GM23338 (cell line): ENCODE measurements around the gene CRACDL. TPM values are rescaled to one million over a fixed set of nuclear protein-coding genes. Genes with fewer than 3 reads are reported as not detected.

Experiments
- ATAC-seq: fragments of 200-7000 bp; cut with Tn5 transposase; 3 replicates; pipeline ENCODE4 v1.9.1; 2020
- DNase-seq: peaks from one replicate; pipeline ENCODE4 v3.0.0-alpha.2; 2015; ENCODE audit warnings: low spot score
- H2AFZ ChIP-seq: fragments of 200-600 bp; sonication (generic); 2 replicates; pipeline ENCODE4 v1.8.0; 2016; ENCODE audit warnings: antibody characterized with exemption, mild to moderate bottlenecking, moderate library complexity
- H3F3A ChIP-seq: fragments of 200-600 bp; sonication (generic); replicated peaks from 2 replicates; pipeline ENCODE4 v1.8.0; 2017; ENCODE audit warnings: antibody characterized with exemption, mixed run types, low read depth
- H3K27ac ChIP-seq: fragments of 200-600 bp; sonication (generic); 2 replicates; pipeline ENCODE4 v1.6.1; 2016; ENCODE audit warnings: low read depth
- H3K27me3 ChIP-seq: fragments of 200-600 bp; sonication (generic); 2 replicates; pipeline ENCODE4 v1.8.0; 2016; ENCODE audit warnings: mild to moderate bottlenecking, mixed run types, moderate library complexity; ENCODE audit not compliant: insufficient read depth
- H3K36me3 ChIP-seq: fragments of 200-600 bp; sonication (generic); 2 replicates; pipeline ENCODE4 v1.8.0; 2016; ENCODE audit warnings: mild to moderate bottlenecking; ENCODE audit not compliant: insufficient read depth
- H3K4me1 ChIP-seq: fragments of 200-600 bp; sonication (generic); 2 replicates; pipeline ENCODE4 v1.8.0; 2016; ENCODE audit warnings: mild to moderate bottlenecking, moderate library complexity; ENCODE audit not compliant: insufficient read depth
- H3K4me2 ChIP-seq: fragments of 200-600 bp; sonication (generic); 2 replicates; pipeline ENCODE4 v1.7.1; 2017; ENCODE audit warnings: mixed run types
- H3K4me3 ChIP-seq: fragments of 200-600 bp; sonication (generic); 2 replicates; pipeline ENCODE4 v1.6.1; 2016; ENCODE audit warnings: mixed run types
- H3K79me2 ChIP-seq: fragments of 200-600 bp; sonication (generic); replicated peaks from 2 replicates; pipeline ENCODE4 v1.8.0; 2017; ENCODE audit warnings: mild to moderate bottlenecking; ENCODE audit not compliant: insufficient read depth
- H3K9me2 ChIP-seq: fragments of 200-600 bp; sonication (generic); 2 replicates; pipeline ENCODE4 v1.8.0; 2017; ENCODE audit not compliant: insufficient read depth
- H4K20me1 ChIP-seq: fragments of 200-600 bp; sonication (generic); replicated peaks from 2 replicates; pipeline ENCODE4 v1.8.0; 2017; ENCODE audit warnings: mild to moderate bottlenecking; ENCODE audit not compliant: insufficient read depth
- H3K27ac Mint-ChIP-seq: 2 replicates; pipeline ENCODE4 v1.8.0; 2020; ENCODE audit warnings: inconsistent platforms, mild to moderate bottlenecking, moderate library complexity, mixed read lengths
- H3K27me3 Mint-ChIP-seq: 3 replicates; pipeline ENCODE4 v1.8.0; 2022; ENCODE audit warnings: low read depth, mild to moderate bottlenecking, moderate library complexity, mixed read lengths, inconsistent platforms; ENCODE audit not compliant: insufficient read depth, poor library complexity
- H3K36me3 Mint-ChIP-seq: 3 replicates; pipeline ENCODE4 v1.8.0; 2021; ENCODE audit warnings: low read depth, mild to moderate bottlenecking, inconsistent platforms, moderate library complexity, mixed read lengths
- H3K4me1 Mint-ChIP-seq: 3 replicates; pipeline ENCODE4 v1.8.0; 2020; ENCODE audit warnings: mild to moderate bottlenecking, inconsistent platforms, mixed read lengths
- H3K4me3 Mint-ChIP-seq: 3 replicates; pipeline ENCODE4 v1.8.0; 2021; ENCODE audit warnings: moderate library complexity, mild to moderate bottlenecking, inconsistent platforms, mixed read lengths
- H3K9me3 Mint-ChIP-seq: 3 replicates; pipeline ENCODE4 v1.8.0; 2020; ENCODE audit warnings: moderate library complexity, mild to moderate bottlenecking, inconsistent platforms, mixed read lengths
- CREB1 ChIP-seq: fragments of 250-450 bp; sonication (Bioruptor Pico); IDR thresholded peaks from 2 replicates; pipeline ENCODE4 v1.5.0; 2020; ENCODE audit warnings: low read depth, mild to moderate bottlenecking, moderate library complexity
- CTCF ChIP-seq, 2 experiments: fragments of 200-600 bp in 1 of 2; sonication (generic) in 1 of 2; conservative IDR thresholded peaks; 2 replicates each; pipeline versions ENCODE4 v1.5.1 to v1.6.1; 2016 to 2017; ENCODE audit warnings: antibody characterized with exemption in 2 of 2, low read depth in 2 of 2, mild to moderate bottlenecking in 2 of 2, moderate library complexity in 1 of 2
- ETS1 ChIP-seq: IDR thresholded peaks from 2 replicates; pipeline ENCODE4 v1.6.1; 2016; ENCODE audit warnings: antibody characterized with exemption
- EZH2phosphoT487 ChIP-seq: fragments of 200-600 bp; sonication (generic); IDR thresholded peaks from one replicate; pipeline ENCODE4 v1.8.1; 2018; ENCODE audit warnings: antibody characterized with exemption; ENCODE audit not compliant: unreplicated experiment
- NANOG ChIP-seq: IDR thresholded peaks from 2 replicates; pipeline ENCODE4 v1.6.1; 2016; ENCODE audit warnings: antibody characterized with exemption, borderline replicate concordance
- POLR2AphosphoS5 ChIP-seq: IDR thresholded peaks from 2 replicates; pipeline ENCODE4 v1.6.1; 2016; ENCODE audit warnings: antibody characterized with exemption, low read depth
- REST ChIP-seq: IDR thresholded peaks from one replicate; pipeline ENCODE4 v1.6.1; 2018; ENCODE audit warnings: antibody characterized with exemption; ENCODE audit not compliant: unreplicated experiment
- STAT1 ChIP-seq: IDR thresholded peaks from one replicate; pipeline ENCODE4 v1.6.1; 2016; ENCODE audit warnings: antibody characterized with exemption; ENCODE audit not compliant: unreplicated experiment
- ZNF114 ChIP-seq: fragments of 250-450 bp; sonication (Bioruptor Pico); IDR thresholded peaks from 2 replicates; pipeline ENCODE4 v1.5.0; 2020; ENCODE audit warnings: mild to moderate bottlenecking, moderate library complexity
- ZNF331 ChIP-seq: fragments of 250-450 bp; sonication (Bioruptor Pico); IDR thresholded peaks from 2 replicates; pipeline ENCODE4 v1.5.0; 2020; ENCODE audit warnings: low read depth, mild to moderate bottlenecking, moderate library complexity
- ZNF462 ChIP-seq: fragments of 250-450 bp; sonication (Bioruptor Pico); IDR thresholded peaks from 2 replicates; pipeline ENCODE4 v1.5.0; 2020; ENCODE audit warnings: mild to moderate bottlenecking, moderate library complexity
- polyA plus RNA-seq: library from polyadenylated mRNA; unstranded; fragments of >200 nt; fragmentation: Nextera tagmentation; extraction: Ambion mirVana; gene quantifications from 2 replicates; pipeline ENCODE4 v1.2.1, GENCODE V29; 2016
- total RNA-seq: library from RNA; depleted of rRNA; stranded (reverse); fragments of >200 nt; shearing (Covaris generic); gene quantifications from 2 replicates; pipeline ENCODE4 v1.2.3, GENCODE V29; 2014

CRACDL gene
- total and polyA plus RNA-seq, 2 experiments from 2014 or later = 0.14 to 0.16 TPM

GRCh38 chr2:98810588-98810928, 125.5 kb downstream of the CRACDL start:
- DNase-seq (no peak), ATAC-seq (no peak)
- Mint-ChIP-seq H3K27ac (no peak overlapping the region), H3K9me3 (no peaks in the 10 kb centered on the region), H3K4me3 (no peak overlapping the region), H3K27me3 (peaks cover 4% of the 10 kb centered on the region), H3K36me3 (no peaks in the 10 kb centered on the region), H3K4me1 (peaks cover 14% of the 10 kb centered on the region; the same call in 2 of the 3 replicates)
- H3K36me3 ChIP-seq = no peaks in the 10 kb centered on the region; the same call in 1 of the 2 replicates
- H4K20me1 ChIP-seq = no peaks in the 10 kb centered on the region
- H3K27me3 ChIP-seq = no peaks in the 10 kb centered on the region
- TF ChIP-seq ZNF462 (CRISPR knock-in tag) (no peak), ZNF331 (CRISPR knock-in tag) (no peak), STAT1 (no peak), POLR2AphosphoS5 (no peak), NANOG (no peak), CTCF (conservative IDR thresholded peaks at IDR 0.05; ENCODE audit: low read depth in 2 of 2) (no peak), ETS1 (no peak), CREB1 (CRISPR knock-in tag) (no peak), REST (no peak), EZH2phosphoT487 (no peak), ZNF114 (CRISPR knock-in tag) (no peak)
- no peaks in the 10 kb centered on the region for H3K79me2 ChIP-seq
- H3K4me3 ChIP-seq = no peak overlapping the region
- no peaks in the 10 kb centered on the region; the same call in 1 of the 2 replicates for H3K9me2 ChIP-seq
- no peak overlapping the region for H3K27ac ChIP-seq
- no peaks in the 10 kb centered on the region for H3F3A ChIP-seq
- no peak overlapping the region for H3K4me2 ChIP-seq
- H2AFZ ChIP-seq = no peak overlapping the region
- H3K4me1 ChIP-seq = no peaks in the 10 kb centered on the region; the same call in 1 of the 2 replicates
